PFSK-1 (cell line): ENCODE results near the gene FEM1B.

Experiments
- FOXP2 ChIP-seq: optimal IDR thresholded peaks from 2 replicates; pipeline ENCODE3; 2011; ENCODE audit warnings: borderline replicate concordance, control low read depth, inconsistent platforms; ENCODE audit not compliant: insufficient read depth; ENCODE audit errors: extremely low read length, extremely low read depth
- POLR2AphosphoS5 ChIP-seq: IDR thresholded peaks from 2 replicates; pipeline ENCODE4 v1.6.1; 2012; ENCODE audit warnings: low read depth, mild to moderate bottlenecking, control low read depth, low read length, moderate library complexity
- REST ChIP-seq, 2 experiments: IDR thresholded peaks; 2 replicates each; pipeline versions ENCODE4 v1.6.1 to v1.8.0; 2011 to 2012; ENCODE audit warnings: low read depth in 2 of 2, low read length in 2 of 2, control low read depth in 1 of 2, inconsistent platforms in 1 of 2, mild to moderate bottlenecking in 1 of 2, moderate library complexity in 1 of 2; ENCODE audit not compliant: insufficient read depth in 1 of 2
- SIN3A ChIP-seq: IDR thresholded peaks from 2 replicates; pipeline ENCODE4 v1.6.1; 2012; ENCODE audit warnings: mild to moderate bottlenecking, low read length, moderate library complexity, borderline replicate concordance; ENCODE audit not compliant: insufficient read depth
- TAF1 ChIP-seq: IDR thresholded peaks from 2 replicates; pipeline ENCODE4 v1.6.1; 2012; ENCODE audit warnings: low read length, control low read depth, borderline replicate concordance; ENCODE audit not compliant: insufficient read depth

FEM1B gene

DNA sequence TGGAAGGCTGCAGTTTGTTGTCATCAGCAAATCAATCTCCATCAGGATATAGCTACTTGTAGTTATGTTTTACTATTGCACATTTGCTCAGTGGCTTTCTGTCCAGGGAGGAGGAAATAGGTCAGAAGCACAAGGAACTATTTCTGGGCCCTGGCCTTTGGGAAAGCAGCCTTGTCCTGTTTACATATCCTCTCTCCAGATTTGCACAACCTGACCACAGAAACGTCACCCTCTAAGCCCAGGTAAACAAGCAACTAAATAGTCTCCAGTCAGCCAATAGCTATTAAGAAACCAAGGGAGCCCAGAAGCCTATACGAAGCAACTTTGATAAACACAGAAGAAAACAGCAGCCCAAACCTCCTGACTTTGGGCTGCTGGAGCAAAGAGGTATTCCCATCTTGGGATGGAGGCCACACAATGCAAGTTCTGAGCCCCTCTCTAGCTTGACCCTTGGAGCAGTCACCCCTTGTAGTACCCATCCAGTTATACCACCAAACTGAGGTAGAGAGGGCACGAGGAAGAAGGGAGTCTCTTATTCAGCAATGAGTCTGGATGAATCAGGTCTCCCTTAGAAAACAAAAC is 2.3 kb upstream of the FEM1B start:
- TF ChIP-seq FOXP2 = no peak
- no peak for TF ChIP-seq SIN3A
- TF ChIP-seq REST (IDR thresholded peaks at IDR 0.05; ENCODE audit: insufficient read depth in 1 of 2, low read depth in 2 of 2, low read length in 2 of 2) = no peak
- no peak for TF ChIP-seq POLR2AphosphoS5
- TF ChIP-seq TAF1 = no peak

DNA sequence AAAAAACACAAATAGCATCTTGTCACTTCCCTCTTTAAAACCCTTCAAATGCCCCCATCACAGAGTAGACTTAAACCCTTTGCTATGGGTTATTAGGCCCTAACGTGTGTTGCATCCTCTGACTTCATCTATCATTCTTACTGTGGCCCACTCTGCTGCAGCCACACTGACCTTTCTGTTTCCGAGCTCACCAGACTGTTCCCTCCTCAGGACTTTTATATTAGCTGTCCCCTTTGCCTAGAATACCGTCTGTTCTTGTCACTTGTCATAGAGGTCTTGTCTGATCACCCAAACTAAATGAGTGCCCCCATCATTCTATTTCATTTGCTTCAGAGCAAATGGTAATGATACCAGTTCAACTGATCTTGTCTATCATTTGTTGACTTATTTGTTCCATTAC is 877 bp upstream of the FEM1B start:
- TF ChIP-seq FOXP2 (no peak), TAF1 (no peak), REST (IDR thresholded peaks at IDR 0.05; ENCODE audit: insufficient read depth in 1 of 2, low read depth in 2 of 2, low read length in 2 of 2) (no peak), POLR2AphosphoS5 (no peak), SIN3A (no peak)

GRCh38 chr15:68277131-68277602 is 378 bp upstream of the FEM1B start:
- TF ChIP-seq SIN3A (no peak), REST (IDR thresholded peaks at IDR 0.05; ENCODE audit: insufficient read depth in 1 of 2, low read depth in 2 of 2, low read length in 2 of 2) (no peak), FOXP2 (no peak), POLR2AphosphoS5 (no peak), TAF1 (no peak)

GRCh38 chr15:68278345-68278594 is 725 bp downstream of the FEM1B start:
- no peak for TF ChIP-seq REST (IDR thresholded peaks at IDR 0.05; ENCODE audit: insufficient read depth in 1 of 2, low read depth in 2 of 2, low read length in 2 of 2)
- no peak for TF ChIP-seq POLR2AphosphoS5
- TF ChIP-seq FOXP2 = no peak
- TF ChIP-seq TAF1 = no peak
- TF ChIP-seq SIN3A = no peak
